ENCODE data around the gene IGSF8.
A peak's percentile ranks its signal among the peaks of the same experiment; 100 is the strongest.
"Not testable (repeated sequence)": the region's sequence is repeated elsewhere in the genome, so short reads cannot be mapped to it uniquely, and the experiment has no call there.

Gene IGSF8

GRCh38 chr1:160117300-160117699 lies 18.9 kb upstream of the IGSF8 start:
- H3K27me3 Mint-ChIP-seq: peaks cover 5% of the 10 kb centered on the region
- no peaks in the 10 kb centered on the region for H3K4me1 Mint-ChIP-seq (ENCODE audit: low read depth)
- no peaks in the 10 kb centered on the region for H3K9me3 Mint-ChIP-seq
- H3K36me3 Mint-ChIP-seq (ENCODE audit: low read depth): no peaks in the 10 kb centered on the region
- H3K27ac Mint-ChIP-seq: no peak overlapping the region
- no peak overlapping the region for H3K4me3 Mint-ChIP-seq

GRCh38 chr1:160116283-160117147 lies 18.1 kb upstream of the IGSF8 start:
- Mint-ChIP-seq H3K9me3 (no peaks in the 10 kb centered on the region), H3K4me3 (no peak overlapping the region), H3K27me3 (peaks cover 5% of the 10 kb centered on the region), H3K27ac (no peak overlapping the region), H3K4me1 (ENCODE audit: low read depth) (no peaks in the 10 kb centered on the region), H3K36me3 (ENCODE audit: low read depth) (no peaks in the 10 kb centered on the region)

- Mint-ChIP-seq H3K9me3 (no peaks in the 10 kb centered on the region), H3K4me1 (ENCODE audit: low read depth) (no peaks in the 10 kb centered on the region), H3K27me3 (peaks cover 5% of the 10 kb centered on the region), H3K36me3 (ENCODE audit: low read depth) (no peaks in the 10 kb centered on the region), H3K27ac (no peak within 1 kb of the TSS), H3K4me3 (no peak within 1 kb of the TSS)
Measured at GRCh38 chr1:160115545-160116282, 17.3 kb upstream of the IGSF8 start, which contains the start of gene ATP1A2. Gene ATP1A2 (plus strand): TSS chr1:160115759. CDS start chr1:160115862, 103 bp downstream.

GRCh38 chr1:160114085-160114484 lies 15.7 kb upstream of the IGSF8 start:
- H3K4me1 Mint-ChIP-seq (ENCODE audit: low read depth): peaks cover under 1% of the 10 kb centered on the region

GRCh38 chr1:160113407-160113806 lies 15.0 kb upstream of the IGSF8 start:
- Mint-ChIP-seq H3K36me3 (ENCODE audit: low read depth) (no peaks in the 10 kb centered on the region), H3K4me3 (no peak overlapping the region), H3K9me3 (no peaks in the 10 kb centered on the region), H3K27ac (no peak overlapping the region), H3K27me3 (peaks cover 5% of the 10 kb centered on the region), H3K4me1 (ENCODE audit: low read depth) (peaks cover 6% of the 10 kb centered on the region)

More at GRCh38 chr1:160114085-160114484, 15.7 kb upstream of the IGSF8 start:
- Mint-ChIP-seq H3K4me3 (no peak overlapping the region), H3K27ac (no peak overlapping the region), H3K36me3 (ENCODE audit: low read depth) (no peaks in the 10 kb centered on the region), H3K27me3 (peaks cover 5% of the 10 kb centered on the region), H3K9me3 (no peaks in the 10 kb centered on the region)

- no peaks in the 10 kb centered on the region for H3K36me3 Mint-ChIP-seq (ENCODE audit: low read depth)
- peaks cover 6% of the 10 kb centered on the region for H3K4me1 Mint-ChIP-seq (ENCODE audit: low read depth)
- H3K4me3 Mint-ChIP-seq: no peak overlapping the region
- H3K9me3 Mint-ChIP-seq: no peaks in the 10 kb centered on the region
- no peak overlapping the region for H3K27ac Mint-ChIP-seq
- H3K27me3 Mint-ChIP-seq: peaks cover 5% of the 10 kb centered on the region
Measured at GRCh38 chr1:160112357-160112756, 13.9 kb upstream of the IGSF8 start.

- not testable (repeated sequence) for H3K4me3 Mint-ChIP-seq; H3K27ac Mint-ChIP-seq; H3K4me1 Mint-ChIP-seq (ENCODE audit: low read depth); H3K27me3 Mint-ChIP-seq; H3K9me3 Mint-ChIP-seq; H3K36me3 Mint-ChIP-seq (ENCODE audit: low read depth)
Measured at GRCh38 chr1:160111462-160111861, 13.0 kb upstream of the IGSF8 start.

GRCh38 chr1:160109686-160110085 lies 11.3 kb upstream of the IGSF8 start:
- no peaks in the 10 kb centered on the region for H3K9me3 Mint-ChIP-seq
- H3K36me3 Mint-ChIP-seq (ENCODE audit: low read depth): no peaks in the 10 kb centered on the region
- H3K4me1 Mint-ChIP-seq (ENCODE audit: low read depth): peaks cover 6% of the 10 kb centered on the region
- no peaks in the 10 kb centered on the region for H3K27me3 Mint-ChIP-seq
- no peak overlapping the region for H3K27ac Mint-ChIP-seq
- H3K4me3 Mint-ChIP-seq: no peak overlapping the region

- peaks cover 6% of the 10 kb centered on the region for H3K4me1 Mint-ChIP-seq (ENCODE audit: low read depth)
- H3K9me3 Mint-ChIP-seq: no peaks in the 10 kb centered on the region
- H3K27ac Mint-ChIP-seq: peak overlapping the region; percentile 56
- H3K27me3 Mint-ChIP-seq: no peaks in the 10 kb centered on the region
- H3K36me3 Mint-ChIP-seq (ENCODE audit: low read depth): no peaks in the 10 kb centered on the region
- H3K4me3 Mint-ChIP-seq: no peak overlapping the region
Measured at GRCh38 chr1:160108888-160109662, 10.7 kb upstream of the IGSF8 start.

GRCh38 chr1:160107512-160107911 lies 9.1 kb upstream of the IGSF8 start:
- H3K4me3 Mint-ChIP-seq: no peak overlapping the region
- H3K4me1 Mint-ChIP-seq (ENCODE audit: low read depth): peaks cover 17% of the 10 kb centered on the region
- no peaks in the 10 kb centered on the region for H3K27me3 Mint-ChIP-seq
- H3K9me3 Mint-ChIP-seq: no peaks in the 10 kb centered on the region
- no peak overlapping the region for H3K27ac Mint-ChIP-seq
- H3K36me3 Mint-ChIP-seq (ENCODE audit: low read depth): no peaks in the 10 kb centered on the region

- Mint-ChIP-seq H3K27me3 (no peaks in the 10 kb centered on the region), H3K4me1 (ENCODE audit: low read depth) (peaks cover 36% of the 10 kb centered on the region), H3K9me3 (no peaks in the 10 kb centered on the region), H3K4me3 (no peak overlapping the region), H3K36me3 (ENCODE audit: low read depth) (no peaks in the 10 kb centered on the region), H3K27ac (no peak overlapping the region)
Measured at GRCh38 chr1:160105155-160105554, 6.7 kb upstream of the IGSF8 start.

- H3K36me3 Mint-ChIP-seq (ENCODE audit: low read depth): no peaks in the 10 kb centered on the region
- H3K4me3 Mint-ChIP-seq: no peak overlapping the region
- no peaks in the 10 kb centered on the region for H3K27me3 Mint-ChIP-seq
- H3K9me3 Mint-ChIP-seq: no peaks in the 10 kb centered on the region
- peaks cover 39% of the 10 kb centered on the region for H3K4me1 Mint-ChIP-seq (ENCODE audit: low read depth)
- H3K27ac Mint-ChIP-seq: no peak overlapping the region
Measured at GRCh38 chr1:160104486-160104885, 6.1 kb upstream of the IGSF8 start.

GRCh38 chr1:160103658-160104408 lies 5.4 kb upstream of the IGSF8 start:
- H3K4me1 Mint-ChIP-seq (ENCODE audit: low read depth): peaks cover 42% of the 10 kb centered on the region
- no peak overlapping the region for H3K4me3 Mint-ChIP-seq
- H3K27me3 Mint-ChIP-seq: no peaks in the 10 kb centered on the region
- no peaks in the 10 kb centered on the region for H3K36me3 Mint-ChIP-seq (ENCODE audit: low read depth)
- H3K27ac Mint-ChIP-seq: no peak overlapping the region
- H3K9me3 Mint-ChIP-seq: no peaks in the 10 kb centered on the region
